Gastroesophageal sphincter (tissue), 3 donors: ENCODE measurements around the gene MOB3C.

ENCODE experiments used
- EP300 ChIP-seq: sonication (generic); formaldehyde crosslinking; IDR thresholded peaks from one replicate; pipeline ENCODE4 v1.6.1; 2017; ENCODE audit warnings: antibody characterized with exemption, mild to moderate bottlenecking
- POLR2A ChIP-seq, 2 donors: fragments of 450-650 bp; IDR thresholded peaks; one replicate each; pipeline ENCODE4 v1.6.1; 2017; ENCODE audit warnings: antibody characterized with exemption in 2 of 2, mild to moderate bottlenecking in 2 of 2, moderate library complexity in 1 of 2
- POLR2AphosphoS5 ChIP-seq: sonication (generic); formaldehyde crosslinking; IDR thresholded peaks from one replicate; pipeline ENCODE4 v1.6.1; 2017; ENCODE audit warnings: antibody characterized with exemption
- TF ChIP-seq, protein P1 (sequence below), 4 experiments: fragments of 200-600 bp in 2 of 4; fragments of 450-650 bp in 2 of 4; sonication (generic) in 1 of 4; IDR thresholded peaks; one replicate each; pipeline ENCODE4 v1.5.1; 2017 to 2019; ENCODE audit warnings: antibody characterized with exemption in 4 of 4, mild to moderate bottlenecking in 2 of 4, moderate library complexity in 2 of 4

GRCh38 chr1:46649764-46650163, 33.2 kb upstream of the MOB3C start:
- TF ChIP-seq, protein P1, sequence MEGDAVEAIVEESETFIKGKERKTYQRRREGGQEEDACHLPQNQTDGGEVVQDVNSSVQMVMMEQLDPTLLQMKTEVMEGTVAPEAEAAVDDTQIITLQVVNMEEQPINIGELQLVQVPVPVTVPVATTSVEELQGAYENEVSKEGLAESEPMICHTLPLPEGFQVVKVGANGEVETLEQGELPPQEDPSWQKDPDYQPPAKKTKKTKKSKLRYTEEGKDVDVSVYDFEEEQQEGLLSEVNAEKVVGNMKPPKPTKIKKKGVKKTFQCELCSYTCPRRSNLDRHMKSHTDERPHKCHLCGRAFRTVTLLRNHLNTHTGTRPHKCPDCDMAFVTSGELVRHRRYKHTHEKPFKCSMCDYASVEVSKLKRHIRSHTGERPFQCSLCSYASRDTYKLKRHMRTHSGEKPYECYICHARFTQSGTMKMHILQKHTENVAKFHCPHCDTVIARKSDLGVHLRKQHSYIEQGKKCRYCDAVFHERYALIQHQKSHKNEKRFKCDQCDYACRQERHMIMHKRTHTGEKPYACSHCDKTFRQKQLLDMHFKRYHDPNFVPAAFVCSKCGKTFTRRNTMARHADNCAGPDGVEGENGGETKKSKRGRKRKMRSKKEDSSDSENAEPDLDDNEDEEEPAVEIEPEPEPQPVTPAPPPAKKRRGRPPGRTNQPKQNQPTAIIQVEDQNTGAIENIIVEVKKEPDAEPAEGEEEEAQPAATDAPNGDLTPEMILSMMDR (IDR thresholded peaks at IDR 0.05) = no peak
- TF ChIP-seq EP300 (no peak), POLR2A (IDR thresholded peaks at IDR 0.05) (no peak), POLR2AphosphoS5 (no peak)
